ENCODE results near the gene FBXO22. TPM values are rescaled to one million over a fixed set of nuclear protein-coding genes. Genes with fewer than 3 reads are reported as not detected.
A peak's percentile ranks its signal among the peaks of the same experiment; 100 is the strongest.

FBXO22 gene
- total and polyA plus RNA-seq, 2 donors (not counting 1 experiment from before 2014, with no cell fraction given): 27.0 to 75.6 TPM

DNA sequence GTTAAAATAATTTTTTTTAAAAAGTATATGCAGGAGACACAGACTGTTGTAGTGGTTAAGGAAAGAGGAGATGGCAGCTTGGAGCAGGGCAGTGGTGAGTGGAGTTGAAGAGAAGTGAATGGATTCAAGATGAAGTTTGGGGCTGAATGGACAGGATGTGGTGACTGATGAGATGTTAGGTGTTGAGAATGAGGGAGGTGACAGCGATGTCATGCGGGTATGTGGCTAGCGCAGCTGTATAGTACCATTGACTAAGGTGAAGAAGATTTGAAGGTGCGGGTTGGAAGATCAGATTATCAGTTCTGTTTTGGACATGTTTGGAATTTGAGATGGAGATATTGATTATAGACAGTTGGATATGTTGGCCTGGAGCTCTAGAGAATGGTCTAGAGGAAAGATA, 20.1 kb downstream of the FBXO22 start:
- Histone ChIP-seq H4K20me1 (ENCODE audit: control insufficient read depth, extremely low read depth, insufficient read depth, low read length) (no peaks in the 10 kb centered on the region), H3K4me1 (ENCODE audit: control insufficient read depth, extremely low read depth, insufficient read depth, low read length) (peaks cover 7% of the 10 kb centered on the region), H3K4me3 (replicated peaks in 1 of 4; ENCODE audit: control extremely low read depth in 1 of 4, insufficient read depth in 1 of 4, low read depth in 3 of 4, low read length in 4 of 4) (no peak overlapping the region), H2AFZ (ENCODE audit: low read length) (no peak overlapping the region), H3K9ac (ENCODE audit: insufficient read depth, low read length) (no peak overlapping the region), H3K79me2 (ENCODE audit: control insufficient read depth, insufficient read depth, low read length) (peaks cover 12% of the 10 kb centered on the region), H3K27ac (ENCODE audit: insufficient read depth, low read length) (no peak overlapping the region), H3K36me3 (ENCODE audit: control insufficient read depth, insufficient read depth, low read length) (peaks cover 4% of the 10 kb centered on the region), H3K27me3 (ENCODE audit: control insufficient read depth, insufficient read depth, low read length) (no peaks in the 10 kb centered on the region), H3K4me2 (ENCODE audit: extremely low read depth, insufficient read depth, low read length) (no peak overlapping the region), H3K9me3 (ENCODE audit: control insufficient read depth, insufficient read depth, low read depth, low read length) (no peaks in the 10 kb centered on the region)
- TF ChIP-seq, protein P1, sequence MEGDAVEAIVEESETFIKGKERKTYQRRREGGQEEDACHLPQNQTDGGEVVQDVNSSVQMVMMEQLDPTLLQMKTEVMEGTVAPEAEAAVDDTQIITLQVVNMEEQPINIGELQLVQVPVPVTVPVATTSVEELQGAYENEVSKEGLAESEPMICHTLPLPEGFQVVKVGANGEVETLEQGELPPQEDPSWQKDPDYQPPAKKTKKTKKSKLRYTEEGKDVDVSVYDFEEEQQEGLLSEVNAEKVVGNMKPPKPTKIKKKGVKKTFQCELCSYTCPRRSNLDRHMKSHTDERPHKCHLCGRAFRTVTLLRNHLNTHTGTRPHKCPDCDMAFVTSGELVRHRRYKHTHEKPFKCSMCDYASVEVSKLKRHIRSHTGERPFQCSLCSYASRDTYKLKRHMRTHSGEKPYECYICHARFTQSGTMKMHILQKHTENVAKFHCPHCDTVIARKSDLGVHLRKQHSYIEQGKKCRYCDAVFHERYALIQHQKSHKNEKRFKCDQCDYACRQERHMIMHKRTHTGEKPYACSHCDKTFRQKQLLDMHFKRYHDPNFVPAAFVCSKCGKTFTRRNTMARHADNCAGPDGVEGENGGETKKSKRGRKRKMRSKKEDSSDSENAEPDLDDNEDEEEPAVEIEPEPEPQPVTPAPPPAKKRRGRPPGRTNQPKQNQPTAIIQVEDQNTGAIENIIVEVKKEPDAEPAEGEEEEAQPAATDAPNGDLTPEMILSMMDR (conservative IDR thresholded peaks at IDR 0.05 in 1 of 2, IDR thresholded peaks at IDR 0.05 in 1 of 2; ENCODE audit: low read depth in 1 of 2, low read length in 2 of 2): no peak
- no peak for TF ChIP-seq EZH2 (IDR thresholded peaks at IDR 0.05; ENCODE audit: low read length, missing control alignments)
- DNase-seq (ENCODE audit: low read depth in 2 of 2): no peak

DNA sequence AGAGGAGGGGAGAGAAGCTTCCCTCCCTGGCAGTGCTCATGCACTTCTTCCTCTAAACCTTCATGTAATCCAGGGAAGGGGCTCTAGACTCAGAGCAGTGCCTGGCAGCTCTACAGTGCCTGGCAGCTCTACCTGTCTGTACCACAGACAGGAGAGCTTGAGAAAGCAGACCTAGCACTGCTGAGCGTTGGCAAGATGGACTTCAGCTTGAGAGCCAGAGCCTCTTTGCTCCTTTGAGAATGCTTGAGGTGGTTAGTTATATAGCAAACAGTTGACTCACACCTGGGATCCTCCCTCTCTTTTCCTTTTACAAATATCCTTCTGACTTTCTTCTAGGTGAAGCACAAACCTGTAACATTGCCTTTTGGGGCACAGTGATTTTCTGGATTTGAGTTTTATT, 20.9 kb downstream of the FBXO22 start:
- Histone ChIP-seq H3K79me2 (ENCODE audit: control insufficient read depth, insufficient read depth, low read length) (peaks cover 12% of the 10 kb centered on the region), H3K4me2 (ENCODE audit: extremely low read depth, insufficient read depth, low read length) (no peak overlapping the region), H3K9me3 (ENCODE audit: control insufficient read depth, insufficient read depth, low read depth, low read length) (no peaks in the 10 kb centered on the region), H3K4me3 (replicated peaks in 1 of 4; ENCODE audit: control extremely low read depth in 1 of 4, insufficient read depth in 1 of 4, low read depth in 3 of 4, low read length in 4 of 4) (no peak overlapping the region), H3K36me3 (ENCODE audit: control insufficient read depth, insufficient read depth, low read length) (peaks cover 4% of the 10 kb centered on the region), H3K9ac (ENCODE audit: insufficient read depth, low read length) (no peak overlapping the region), H2AFZ (ENCODE audit: low read length) (no peak overlapping the region), H3K27me3 (ENCODE audit: control insufficient read depth, insufficient read depth, low read length) (no peaks in the 10 kb centered on the region), H3K4me1 (ENCODE audit: control insufficient read depth, extremely low read depth, insufficient read depth, low read length) (peaks cover 7% of the 10 kb centered on the region), H4K20me1 (ENCODE audit: control insufficient read depth, extremely low read depth, insufficient read depth, low read length) (no peaks in the 10 kb centered on the region), H3K27ac (ENCODE audit: insufficient read depth, low read length) (no peak overlapping the region)
- TF ChIP-seq EZH2 (IDR thresholded peaks at IDR 0.05; ENCODE audit: low read length, missing control alignments): no peak
- TF ChIP-seq, protein P1 (conservative IDR thresholded peaks at IDR 0.05 in 1 of 2, IDR thresholded peaks at IDR 0.05 in 1 of 2; ENCODE audit: low read depth in 1 of 2, low read length in 2 of 2): no peak
- peak in 1 of 2 donors; percentile 33 for DNase-seq (ENCODE audit: low read depth in 2 of 2)

DNA sequence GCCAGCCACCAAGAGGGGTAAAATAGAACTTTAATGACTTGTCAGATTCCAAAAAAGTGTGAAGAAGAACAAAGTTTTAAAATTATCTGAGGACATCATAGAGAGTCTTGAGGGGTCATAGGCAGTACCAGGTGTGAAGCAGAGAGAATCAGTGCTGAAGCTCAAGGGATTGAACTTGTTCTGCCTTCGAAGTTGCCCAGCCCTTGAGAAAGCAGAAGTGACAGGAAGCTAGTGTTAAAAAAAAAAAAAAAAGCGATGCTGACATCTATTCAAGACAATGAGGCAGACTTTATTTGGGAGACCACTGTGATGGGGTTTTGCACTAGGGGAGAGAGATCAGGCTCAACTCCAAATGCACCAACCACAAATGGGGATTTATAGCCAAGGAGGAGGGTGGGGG, 21.8 kb downstream of the FBXO22 start:
- Histone ChIP-seq H3K9me3 (ENCODE audit: control insufficient read depth, insufficient read depth, low read depth, low read length) (no peaks in the 10 kb centered on the region), H3K9ac (ENCODE audit: insufficient read depth, low read length) (no peak overlapping the region), H4K20me1 (ENCODE audit: control insufficient read depth, extremely low read depth, insufficient read depth, low read length) (no peaks in the 10 kb centered on the region), H2AFZ (ENCODE audit: low read length) (no peak overlapping the region), H3K27me3 (ENCODE audit: control insufficient read depth, insufficient read depth, low read length) (no peaks in the 10 kb centered on the region), H3K4me2 (ENCODE audit: extremely low read depth, insufficient read depth, low read length) (no peak overlapping the region), H3K4me1 (ENCODE audit: control insufficient read depth, extremely low read depth, insufficient read depth, low read length) (peaks cover 7% of the 10 kb centered on the region), H3K79me2 (ENCODE audit: control insufficient read depth, insufficient read depth, low read length) (peaks cover 12% of the 10 kb centered on the region), H3K36me3 (ENCODE audit: control insufficient read depth, insufficient read depth, low read length) (peaks cover 6% of the 10 kb centered on the region), H3K27ac (ENCODE audit: insufficient read depth, low read length) (no peak overlapping the region), H3K4me3 (replicated peaks in 1 of 4; ENCODE audit: control extremely low read depth in 1 of 4, insufficient read depth in 1 of 4, low read depth in 3 of 4, low read length in 4 of 4) (no peak overlapping the region)
- TF ChIP-seq EZH2 (IDR thresholded peaks at IDR 0.05; ENCODE audit: low read length, missing control alignments): no peak
- TF ChIP-seq, protein P1 (conservative IDR thresholded peaks at IDR 0.05 in 1 of 2, IDR thresholded peaks at IDR 0.05 in 1 of 2; ENCODE audit: low read depth in 1 of 2, low read length in 2 of 2): no peak
- no peak for DNase-seq (ENCODE audit: low read depth in 2 of 2)
